Stimulated activated naive CD8-positive, alpha-beta T cell treated with anti-CD3 and anti-CD28 coated beads, Interleukin-15, Interleukin-2, amounts not matched to agents 100 U/mL and 50 U/mL, for 24 hours (primary cell): Measurements from ENCODE around the gene CXCL17.

ENCODE experiments used
- ATAC-seq: fragments of 150-1000 bp; cut with Tn5 transposase; one replicate; pipeline ENCODE4 v1.10.0; 2021
- DNase-seq: peaks from one replicate; pipeline ENCODE4 v3.0.0; 2021

CXCL17 gene

DNA sequence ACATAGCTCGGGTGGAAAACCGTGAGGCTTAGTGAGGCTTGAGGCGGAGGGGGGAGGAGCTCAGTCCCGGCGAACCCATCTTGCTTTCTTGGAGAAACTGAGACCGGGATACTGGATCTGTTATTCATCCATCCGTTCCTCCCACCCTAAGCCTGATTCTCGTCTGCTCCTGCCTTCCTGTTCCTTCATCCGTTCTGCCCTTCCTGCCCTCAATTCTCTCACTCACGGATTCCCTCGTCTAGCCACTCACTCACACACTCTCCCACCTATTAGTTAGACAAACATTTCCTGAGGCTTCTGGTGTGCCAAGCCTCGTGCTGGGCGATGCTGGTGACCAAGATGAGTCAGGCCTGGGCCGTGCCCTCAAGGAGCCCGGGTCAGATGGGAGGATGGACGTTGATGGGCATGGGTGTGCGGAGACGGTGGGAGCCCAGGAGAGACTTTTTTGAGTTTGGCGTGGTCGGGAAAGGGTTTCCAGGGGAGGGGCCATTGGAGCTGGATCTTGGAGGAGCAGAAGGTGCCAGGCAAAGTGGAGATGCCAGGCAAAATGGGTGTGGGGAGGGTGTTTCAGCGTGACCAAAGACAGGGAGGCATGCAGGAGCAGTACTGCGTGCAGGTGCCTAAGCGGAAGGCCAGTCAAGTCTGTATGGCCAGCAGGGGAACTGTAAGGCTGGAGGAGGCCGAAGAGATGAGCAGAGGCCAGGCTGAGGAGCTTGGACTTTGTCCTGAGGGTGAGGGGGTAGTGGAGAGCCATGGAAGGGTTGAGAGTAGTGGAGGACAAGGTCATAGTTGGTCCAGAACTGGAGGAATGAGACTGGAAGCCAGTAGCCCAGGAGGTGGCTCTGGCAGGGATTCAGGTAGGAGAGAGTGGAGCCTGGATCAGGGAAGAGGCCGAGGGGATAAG lies 45.2 kb downstream of the CXCL17 start:
- DNase-seq, result peak; percentile 26
- ATAC-seq, result no peak

DNA sequence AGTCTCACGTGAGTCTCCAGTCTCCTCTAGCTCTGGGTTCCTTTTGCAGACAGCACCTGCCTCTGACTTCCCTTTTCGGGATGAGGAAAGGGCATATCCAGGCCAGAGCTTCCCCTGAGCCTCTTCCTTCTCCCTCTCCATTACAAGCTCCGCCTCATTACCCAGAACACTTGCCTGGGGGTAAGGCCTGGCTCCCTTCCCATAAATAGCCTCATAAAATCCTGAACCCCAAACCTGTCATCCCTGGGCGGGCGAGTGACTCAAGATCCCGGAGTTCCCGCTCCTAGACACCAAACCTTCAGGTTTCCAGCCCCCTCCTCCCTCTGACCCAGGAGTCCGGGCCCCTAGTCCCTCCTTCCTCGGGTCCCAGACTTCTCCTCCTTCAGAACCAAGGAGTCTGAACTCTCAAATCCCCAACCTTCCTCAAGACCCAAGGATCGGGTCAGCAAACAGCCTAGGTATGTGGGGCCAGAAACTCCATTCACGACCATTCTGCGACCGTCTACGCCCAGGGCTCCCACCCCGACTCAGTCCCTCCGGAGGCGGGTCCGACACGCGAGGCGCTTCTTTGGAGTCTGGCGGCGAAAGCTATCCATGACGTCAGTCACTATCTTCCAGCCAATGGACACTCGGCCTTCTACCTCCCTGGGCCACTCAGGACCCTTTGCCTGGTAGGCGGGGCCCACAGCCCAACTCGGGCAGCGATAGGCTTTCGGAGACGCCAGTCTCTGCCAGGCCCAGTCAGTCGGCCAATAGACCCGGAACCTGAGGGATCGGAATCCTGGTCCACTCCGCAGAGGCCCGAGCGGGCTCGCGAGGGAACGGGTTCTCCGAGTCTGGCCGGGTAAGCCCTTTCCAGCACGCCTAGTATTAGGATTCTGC lies 46.1 kb downstream of the CXCL17 start:
- DNase-seq (peak; percentile 98), ATAC-seq (peak; percentile 99)

DNA sequence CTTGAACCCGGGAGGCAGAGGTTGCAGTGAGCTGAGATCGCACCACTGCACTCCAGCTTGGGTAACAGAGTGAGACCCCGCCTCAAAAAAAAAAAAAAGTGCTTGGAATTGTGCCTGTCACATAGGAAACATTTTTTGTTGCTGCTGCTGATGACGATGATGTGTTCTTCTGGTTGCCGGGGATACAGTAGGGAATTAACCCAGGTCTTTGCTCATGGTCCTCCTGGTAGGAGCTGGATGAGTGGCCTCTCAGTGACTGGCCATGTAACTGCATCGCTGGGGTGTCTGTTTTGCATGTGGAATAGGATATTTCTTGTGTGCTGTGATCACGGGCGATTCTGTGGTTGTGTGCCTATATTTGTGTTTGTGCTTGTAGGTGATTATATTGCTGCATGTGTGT lies 48.0 kb downstream of the CXCL17 start:
- DNase-seq (no peak), ATAC-seq (no peak)

DNA sequence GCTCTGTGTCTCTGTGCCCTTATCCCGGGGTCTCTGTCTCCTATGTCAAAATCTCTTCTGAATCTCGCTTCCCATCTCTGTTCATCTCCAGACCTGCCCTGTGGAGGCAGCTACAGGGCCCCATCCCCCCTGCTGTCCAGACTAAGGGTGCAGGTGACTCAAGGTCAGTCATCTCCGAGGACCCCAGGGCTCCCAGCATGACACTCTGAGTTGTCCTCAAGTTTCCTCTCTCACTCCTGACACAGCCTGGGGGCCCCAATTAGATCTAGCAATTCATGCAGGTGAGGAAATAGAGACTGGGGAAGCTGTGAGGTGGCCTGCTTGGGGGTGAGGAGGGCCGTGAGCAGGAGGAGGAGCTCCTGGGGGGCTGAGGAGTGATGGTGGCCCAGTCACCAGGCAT lies 50.6 kb downstream of the CXCL17 start:
- no peak for ATAC-seq

DNA sequence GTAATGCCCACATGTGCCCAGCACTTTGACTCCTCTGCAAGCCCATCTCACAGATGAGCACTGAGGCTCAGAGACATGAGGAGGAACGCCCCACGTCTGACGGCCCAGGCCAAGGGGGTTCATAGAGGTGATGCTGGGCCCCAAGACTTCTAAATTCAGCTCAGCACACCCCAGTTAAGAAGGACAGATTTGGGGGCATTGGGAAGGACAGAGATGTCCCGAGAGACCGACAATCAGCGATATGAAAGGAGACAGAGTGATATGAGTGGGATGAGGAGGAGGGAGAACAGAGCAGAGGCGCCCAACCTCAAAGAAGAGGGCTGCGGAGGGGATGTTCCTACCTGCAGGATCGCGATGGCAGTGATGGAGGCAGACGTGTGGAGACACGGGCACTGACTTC lies 52.8 kb downstream of the CXCL17 start, which contains the start of gene CNFN:
CNFN (minus strand) TSS at position 399 of the 400 bp plus-strand sequence. CDS start 1,260 bp downstream, outside the sequence.
- ATAC-seq (no peak), DNase-seq (no peak)

More for the DNA sequence above, 50.6 kb downstream of the CXCL17 start:
- DNase-seq, result no peak

DNA sequence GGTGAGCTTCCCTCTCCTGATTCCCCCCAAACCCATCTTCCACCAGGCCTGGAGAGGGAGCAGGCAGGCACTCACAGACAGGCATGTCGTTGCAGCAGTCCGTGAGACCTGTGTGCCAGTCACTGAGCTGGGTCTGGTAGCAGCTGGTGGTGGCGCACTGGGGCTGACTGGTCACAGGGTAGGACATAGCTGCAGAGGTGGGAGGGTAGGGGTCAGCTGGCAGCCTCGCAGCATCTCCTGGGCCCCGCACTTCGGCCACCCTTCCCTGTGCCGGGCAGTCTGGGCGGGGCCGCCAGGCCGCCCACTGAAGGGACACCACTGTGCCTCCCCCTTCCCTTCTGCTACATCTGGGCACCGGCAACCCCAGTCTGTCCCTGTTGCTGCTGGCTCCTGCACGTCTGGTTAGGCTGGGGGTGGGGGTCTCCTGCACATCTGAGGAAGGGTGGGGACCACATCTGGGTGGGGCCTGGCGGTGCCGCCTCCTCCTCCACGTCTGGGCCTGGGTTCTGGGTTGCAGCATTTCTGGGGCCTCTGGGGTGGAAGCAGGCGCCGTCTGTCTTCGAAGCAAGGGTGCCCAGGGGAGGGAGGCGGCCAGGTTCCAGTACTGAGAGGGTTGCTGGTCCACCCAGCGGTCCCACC lies 53.8 kb downstream of the CXCL17 start:
- ATAC-seq (no peak), DNase-seq (no peak)

DNA sequence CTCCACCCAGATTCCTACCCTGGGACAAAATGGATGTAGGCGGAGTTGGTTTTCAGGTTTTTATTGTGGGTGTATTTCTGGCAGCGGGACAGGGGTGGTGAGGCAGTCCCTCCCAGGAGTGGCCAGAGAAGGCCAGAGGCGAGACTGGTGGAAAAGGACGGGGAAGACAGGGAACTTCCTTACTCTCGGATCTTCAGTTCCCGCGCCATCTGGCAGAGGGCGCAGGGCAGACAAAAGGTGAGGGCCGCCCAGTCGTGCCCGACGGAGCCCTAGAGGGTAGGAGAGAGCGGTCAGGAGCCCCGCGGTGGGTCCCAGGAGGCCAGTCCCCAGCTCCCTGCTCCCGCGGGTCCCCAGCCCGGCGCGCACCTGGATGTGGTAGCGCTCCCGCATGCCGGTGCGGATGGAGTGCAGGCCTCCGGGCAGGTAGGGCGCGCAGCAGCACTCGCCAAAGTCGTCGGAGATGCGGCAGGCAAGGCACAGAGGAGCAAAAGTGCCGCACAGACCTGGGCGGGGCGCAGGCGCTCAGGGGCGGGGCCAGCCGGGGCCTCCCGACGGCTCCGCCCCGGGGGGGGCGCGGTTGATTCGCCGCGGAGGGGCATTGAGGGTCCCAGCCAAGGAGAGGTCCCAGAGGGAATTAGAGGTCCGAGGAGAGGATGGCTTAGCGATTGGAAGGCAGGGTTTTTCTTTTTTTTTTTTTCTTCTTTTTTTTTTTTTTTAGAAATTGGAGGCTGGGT lies 55.6 kb downstream of the CXCL17 start:
- peak; percentile 80 for DNase-seq
- ATAC-seq, result peak; percentile 86

DNA sequence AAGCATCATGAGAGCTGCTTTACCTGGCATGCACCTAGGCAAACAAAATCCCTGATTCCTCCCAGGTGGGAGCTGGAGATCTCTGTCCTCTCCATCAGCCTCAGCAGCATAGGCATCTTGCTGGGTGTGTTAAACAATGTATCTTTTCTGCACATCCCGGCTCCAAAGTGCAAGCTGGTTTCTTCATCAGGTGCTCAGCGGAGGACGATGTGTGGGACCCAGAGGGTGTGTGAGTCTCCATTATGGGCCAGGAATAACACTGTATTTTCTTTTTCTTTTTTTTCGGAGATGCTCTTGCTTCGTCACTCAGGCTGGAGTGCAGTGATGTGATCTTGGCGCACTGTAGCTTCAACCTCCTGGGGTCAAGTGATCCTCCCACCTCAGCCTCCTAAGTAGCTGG lies 62.6 kb downstream of the CXCL17 start:
- ATAC-seq (no peak), DNase-seq (no peak)
